HG03066 (cell line): ENCODE data around the gene MROH2A.
A peak's percentile ranks its signal among the peaks of the same experiment; 100 is the strongest.
"Not testable (repeated sequence)": the region's sequence is repeated elsewhere in the genome, so short reads cannot be mapped to it uniquely, and the experiment has no call there.

Experiments used
- ATAC-seq: cut with Tn5 transposase; IDR thresholded peaks from one replicate; pipeline ENCODE4 v1.9.1; 2021; ENCODE audit warnings: low read depth; ENCODE audit not compliant: unreplicated experiment

The MROH2A gene

DNA sequence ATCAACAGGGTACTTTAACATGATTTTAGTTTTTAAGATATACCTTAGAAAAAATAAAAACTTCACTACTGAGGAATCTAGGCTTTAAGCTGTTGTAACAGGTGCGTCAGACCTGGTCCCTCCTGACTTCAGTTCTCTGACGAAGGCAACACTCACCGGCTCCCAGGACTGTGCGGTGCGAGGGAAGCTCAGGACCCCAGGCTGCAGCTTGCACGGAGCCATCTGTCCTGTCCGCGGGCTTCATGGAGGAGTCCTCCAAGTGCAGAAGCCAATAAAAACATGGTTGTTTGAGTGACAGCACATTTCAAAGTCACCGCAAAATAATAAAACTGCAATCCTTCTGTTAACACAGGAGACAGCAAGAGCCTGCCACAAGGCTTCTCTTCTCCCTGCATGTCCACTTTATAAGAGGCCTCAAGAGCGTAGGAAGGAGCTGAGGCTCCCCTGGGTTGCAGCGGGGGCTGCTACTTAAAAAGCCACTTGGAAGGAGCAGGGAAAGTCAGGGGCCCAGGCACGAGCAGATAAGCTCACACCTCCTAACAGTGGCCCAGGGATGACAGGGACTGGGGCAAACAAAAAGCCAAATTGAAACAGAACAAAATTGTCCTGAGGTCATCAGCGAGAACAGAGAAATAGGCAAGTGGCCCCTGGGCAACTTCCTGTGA is 71.6 kb downstream of the MROH2A start:
- no peak for ATAC-seq

DNA sequence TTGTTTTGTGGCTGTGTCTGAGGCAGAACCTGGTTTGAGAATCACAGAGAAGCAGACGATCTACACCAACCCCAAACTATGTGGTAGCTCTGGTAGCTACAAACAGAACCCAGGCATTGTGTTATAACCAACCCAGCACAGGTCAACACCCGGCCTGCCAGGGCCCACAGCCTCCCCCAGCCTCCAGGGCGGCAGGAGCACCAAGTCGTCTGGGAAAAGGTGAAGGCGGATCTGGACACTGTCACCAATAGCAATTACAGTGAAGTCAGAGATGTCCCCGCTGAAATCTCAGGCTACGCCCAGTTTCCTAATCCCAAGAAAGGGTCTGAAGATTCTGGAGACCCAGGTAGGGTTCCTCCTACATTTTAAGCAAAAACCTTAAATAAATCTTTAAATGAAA is 72.6 kb downstream of the MROH2A start:
- no peak for ATAC-seq

DNA sequence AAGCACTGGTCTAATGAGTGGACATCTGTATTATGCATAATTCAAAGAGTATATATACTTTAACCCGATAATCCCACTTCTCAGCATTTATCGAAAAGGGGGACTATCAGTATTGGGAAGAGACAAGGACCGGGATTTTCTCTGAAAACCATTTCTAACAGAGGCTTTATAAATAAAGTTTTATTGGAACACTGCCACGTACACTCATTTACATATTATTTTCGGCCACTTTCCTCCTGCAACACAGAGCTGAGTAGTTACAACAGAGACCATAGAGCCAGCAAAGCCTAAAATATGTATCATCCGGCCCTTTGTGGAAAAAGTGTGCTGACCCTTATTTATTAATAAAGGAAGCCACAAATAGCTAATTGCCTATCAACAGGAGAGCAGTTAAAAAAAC is 73.0 kb downstream of the MROH2A start:
- no peak for ATAC-seq

DNA sequence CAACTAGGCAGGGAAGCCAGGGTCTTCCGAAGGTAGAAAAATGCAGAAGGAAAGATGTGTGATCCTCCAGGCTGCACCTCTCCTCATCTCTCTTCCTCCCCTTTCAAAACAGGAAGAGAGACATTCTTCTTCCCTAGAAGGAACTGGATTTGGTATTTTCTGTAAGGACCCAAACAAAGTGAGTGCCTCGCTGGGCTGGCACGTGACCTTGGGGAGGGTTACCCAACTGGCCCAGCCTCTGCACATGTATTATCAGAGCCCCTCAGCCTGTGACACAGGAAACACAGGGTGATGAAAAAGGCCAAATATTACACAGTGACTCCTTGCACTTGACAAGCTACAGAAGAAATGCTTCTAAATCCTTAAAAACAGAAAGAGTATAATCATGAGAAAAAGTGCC is 73.9 kb downstream of the MROH2A start:
- ATAC-seq = no peak

DNA sequence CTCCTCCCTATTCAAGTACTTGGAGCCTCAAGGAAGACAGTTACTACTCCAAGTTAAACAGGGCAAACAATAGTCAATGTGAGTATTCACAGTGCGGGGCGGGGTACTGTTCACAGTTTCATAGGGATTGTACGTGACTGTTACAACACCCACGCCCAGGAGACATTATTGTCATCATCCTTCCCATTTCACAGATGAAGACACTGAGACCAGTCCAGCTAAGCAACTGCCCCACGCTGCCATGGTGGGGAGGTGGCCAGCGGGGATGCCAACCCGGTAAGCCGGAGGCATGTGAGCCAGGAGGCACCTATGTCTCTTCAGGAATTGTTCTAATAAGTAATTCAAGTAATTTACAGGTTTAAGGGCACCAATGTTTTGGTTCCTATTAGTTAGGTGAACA is 75.2 kb downstream of the MROH2A start:
- no peak for ATAC-seq

DNA sequence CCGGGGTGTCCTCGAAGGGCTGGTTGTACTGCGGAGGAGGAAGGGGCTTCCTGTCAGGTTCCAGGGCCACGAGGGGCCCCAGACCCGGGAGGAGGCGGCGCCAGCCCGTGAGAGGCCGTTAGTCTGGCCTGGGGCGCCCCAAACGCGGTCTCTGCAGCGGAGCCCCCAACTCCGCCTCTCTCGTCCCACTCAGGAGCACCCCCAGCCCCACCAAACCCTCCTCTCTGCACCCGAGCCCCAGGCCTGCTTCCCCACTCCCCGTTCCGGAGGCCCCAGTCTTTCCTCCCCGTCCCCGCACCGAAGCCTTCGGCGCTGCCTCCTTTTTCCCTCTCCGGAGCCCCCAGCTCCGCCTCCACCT is 75.7 kb downstream of the MROH2A start:
- no peak for ATAC-seq

DNA sequence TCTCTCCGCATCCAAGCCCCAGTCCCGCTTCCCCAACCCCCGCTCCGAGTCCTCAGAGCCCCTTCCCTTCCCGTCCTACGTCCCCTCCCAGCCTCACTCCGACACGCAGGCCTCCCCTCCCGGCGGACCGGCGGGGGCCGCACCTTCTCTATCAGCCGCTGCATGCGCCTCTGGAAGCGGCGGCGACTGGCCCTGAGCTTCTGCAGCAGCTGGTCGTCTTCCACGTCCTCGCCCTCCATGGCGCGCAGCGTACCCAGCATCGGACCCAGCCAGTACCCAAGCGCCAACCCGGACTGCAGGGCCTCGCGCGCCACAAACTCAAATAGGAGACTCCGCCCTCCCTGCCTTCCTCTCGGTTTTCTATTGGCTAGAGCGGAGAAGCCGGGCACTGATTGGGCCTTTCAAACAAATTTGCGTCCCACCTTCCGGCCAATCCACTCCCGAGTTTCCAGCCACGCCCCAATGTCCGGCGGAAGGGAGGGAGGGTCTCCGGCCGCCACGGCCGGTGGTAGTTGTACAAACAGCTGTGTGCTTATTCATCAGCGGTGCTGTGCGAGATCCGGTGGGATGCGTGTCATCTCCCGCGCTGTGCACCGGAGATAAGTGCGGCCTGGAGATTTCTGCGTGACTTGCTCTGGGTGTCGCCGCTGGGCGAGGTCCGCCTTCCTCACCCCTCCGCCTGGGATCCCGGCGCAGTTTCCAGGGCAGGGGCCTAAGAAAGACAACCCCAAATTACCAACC is 76.3 kb downstream of the MROH2A start, which contains the start of gene HJURP:
HJURP (minus strand) TSS at position 295 of the 741 bp plus-strand sequence; CDS start at position 260, 35 bp downstream.
- peak; percentile 98 for ATAC-seq

DNA sequence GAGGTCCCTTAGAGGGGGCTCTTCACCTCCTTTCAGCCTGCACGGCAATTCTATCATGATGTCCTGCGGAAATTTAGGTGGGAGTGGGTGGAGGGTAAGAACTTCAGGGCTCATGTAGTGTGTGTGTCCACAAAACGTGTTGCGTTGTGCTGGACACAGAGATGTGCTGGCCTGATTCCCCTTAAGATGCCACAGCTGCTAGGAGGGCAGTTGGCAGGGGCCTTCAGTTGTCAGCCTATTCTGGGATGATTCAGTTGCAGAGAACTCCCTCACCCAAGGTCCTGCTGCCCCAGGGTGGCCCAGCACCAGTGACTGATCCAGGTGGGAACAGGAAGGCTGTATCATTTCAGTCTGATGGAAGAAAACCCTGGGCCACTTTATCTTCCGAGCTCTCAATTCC is 77.2 kb downstream of the MROH2A start:
- ATAC-seq = no peak

DNA sequence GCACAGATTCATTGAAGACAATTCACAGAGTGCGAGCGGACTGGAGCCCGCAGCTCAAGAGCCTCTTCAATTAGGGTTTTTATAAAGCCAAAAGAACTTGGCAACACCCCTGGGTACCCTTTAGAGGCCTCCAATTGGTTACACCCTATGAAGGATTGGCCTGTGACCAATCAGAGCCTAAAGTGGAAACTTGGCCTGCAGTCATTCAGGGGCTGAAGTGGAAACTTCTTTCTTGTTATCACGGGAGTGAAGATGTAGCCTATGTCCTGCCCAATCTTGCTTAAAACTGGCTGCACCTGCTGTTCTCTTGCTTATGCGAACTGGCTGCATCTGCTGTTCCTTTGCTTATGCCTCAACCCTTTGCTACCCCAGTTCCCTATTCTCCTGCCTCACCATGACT is 78.1 kb downstream of the MROH2A start:
- no peak for ATAC-seq

DNA sequence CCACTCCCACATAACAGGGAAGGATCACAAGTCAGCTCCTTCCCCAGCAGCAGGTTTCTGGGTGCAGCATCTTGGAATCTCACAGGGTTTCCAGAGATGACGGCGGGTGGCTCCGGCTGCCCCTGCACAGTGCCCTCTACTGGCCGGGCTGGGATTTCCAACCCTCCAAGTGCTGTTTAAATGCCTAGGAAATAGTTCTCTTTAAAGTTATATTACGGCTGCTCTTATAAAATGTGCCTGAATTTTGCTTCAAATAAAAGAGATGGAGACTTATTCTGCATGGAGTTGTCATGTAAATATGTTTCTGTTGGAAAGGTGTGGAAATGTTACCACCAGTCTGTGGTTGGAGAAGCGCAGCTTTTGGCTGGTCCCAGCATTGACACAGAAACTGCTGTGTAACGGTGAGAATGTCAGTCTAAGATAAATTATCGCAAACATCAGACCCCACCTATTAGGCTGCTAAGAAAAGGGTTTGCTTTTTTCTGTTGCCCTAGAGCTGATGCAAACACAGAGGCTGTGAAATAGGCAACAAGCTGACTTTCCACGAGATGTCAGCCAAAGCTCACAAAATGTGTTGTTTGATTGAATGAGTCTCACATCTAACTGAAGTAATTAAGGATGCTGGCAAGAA is 79.5 kb downstream of the MROH2A start:
- ATAC-seq = no peak

DNA sequence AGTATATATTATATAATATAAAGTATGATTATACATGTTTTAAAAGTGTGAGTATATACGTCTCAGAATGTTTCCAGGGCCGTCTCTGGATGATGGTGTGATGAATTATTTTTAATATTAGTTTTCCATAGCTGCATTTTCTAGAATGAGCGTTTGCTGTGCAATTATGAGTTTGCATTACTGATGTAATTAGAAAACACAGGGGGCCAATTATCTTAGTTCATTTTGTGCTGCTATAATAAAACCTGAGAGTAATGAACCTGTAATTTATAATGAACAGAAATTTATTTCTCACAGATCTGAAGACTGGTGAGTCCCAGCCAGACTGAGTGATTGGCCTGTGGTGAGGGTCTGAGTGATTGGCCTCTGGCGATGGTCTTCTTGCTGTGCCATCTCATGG is 80.2 kb downstream of the MROH2A start:
- ATAC-seq = no peak

DNA sequence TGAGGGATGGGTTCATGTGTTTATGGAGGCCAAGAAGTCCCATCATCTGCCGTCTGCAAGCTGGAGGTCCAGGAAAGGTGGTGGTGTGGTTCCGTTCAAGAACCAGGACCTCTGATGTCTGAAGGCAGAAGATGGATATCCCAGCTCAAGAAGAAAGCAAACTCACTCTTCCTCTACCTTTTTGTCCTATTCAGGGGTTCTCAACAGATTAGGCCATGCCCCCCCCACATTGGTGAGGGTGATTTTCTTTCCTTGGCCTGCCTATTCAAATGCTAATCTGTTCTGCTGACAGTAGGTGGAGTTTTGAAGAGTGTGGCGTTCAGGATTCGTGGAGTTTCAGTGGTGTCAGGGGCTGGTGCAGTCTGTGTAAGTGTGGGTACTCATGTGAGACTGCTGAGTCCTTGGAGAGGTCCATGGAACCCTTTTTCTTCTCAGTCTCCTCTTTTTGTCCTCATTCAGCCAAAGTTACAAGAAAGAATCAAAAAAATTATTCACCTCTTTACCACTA is 84.2 kb downstream of the MROH2A start:
- ATAC-seq = no peak

DNA sequence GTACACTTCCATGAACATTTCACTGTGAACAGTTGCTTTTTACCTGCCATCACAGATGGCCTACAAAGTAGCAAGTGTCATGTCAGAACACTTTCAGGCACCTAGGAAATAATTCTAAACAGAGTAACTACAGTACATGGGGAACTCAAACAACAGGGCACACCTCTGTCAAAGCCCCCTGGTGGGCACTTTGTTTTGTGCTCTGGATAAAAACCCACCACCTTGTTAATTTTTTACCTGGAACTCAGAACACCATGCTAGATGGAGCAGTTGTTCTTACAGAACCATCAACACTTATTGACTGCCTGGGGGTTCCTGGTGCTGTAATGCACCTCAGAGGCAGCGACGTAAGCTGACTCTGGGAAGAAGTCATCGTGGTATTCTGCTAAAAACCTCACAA is 87.7 kb downstream of the MROH2A start:
- no peak for ATAC-seq

DNA sequence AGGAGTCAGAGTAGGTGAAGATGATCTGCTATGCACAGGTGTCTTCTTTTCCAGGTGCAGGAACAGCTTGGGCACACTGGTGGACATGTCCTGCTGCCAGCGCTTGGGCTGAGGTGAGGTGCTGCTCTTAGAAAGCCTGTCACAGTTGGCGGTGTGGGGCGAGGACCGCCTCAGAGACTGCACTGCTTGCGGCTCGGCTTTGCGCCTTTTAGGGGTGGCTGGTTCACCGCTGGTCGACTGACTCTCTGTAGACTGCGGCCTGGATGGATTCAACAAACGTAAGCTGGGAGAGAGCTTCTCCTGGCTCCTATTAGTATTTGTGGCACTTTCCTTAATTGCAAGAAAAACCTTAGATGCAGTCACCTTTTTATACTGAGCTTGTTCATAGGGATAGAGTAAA is 88.3 kb downstream of the MROH2A start:
- no peak for ATAC-seq

DNA sequence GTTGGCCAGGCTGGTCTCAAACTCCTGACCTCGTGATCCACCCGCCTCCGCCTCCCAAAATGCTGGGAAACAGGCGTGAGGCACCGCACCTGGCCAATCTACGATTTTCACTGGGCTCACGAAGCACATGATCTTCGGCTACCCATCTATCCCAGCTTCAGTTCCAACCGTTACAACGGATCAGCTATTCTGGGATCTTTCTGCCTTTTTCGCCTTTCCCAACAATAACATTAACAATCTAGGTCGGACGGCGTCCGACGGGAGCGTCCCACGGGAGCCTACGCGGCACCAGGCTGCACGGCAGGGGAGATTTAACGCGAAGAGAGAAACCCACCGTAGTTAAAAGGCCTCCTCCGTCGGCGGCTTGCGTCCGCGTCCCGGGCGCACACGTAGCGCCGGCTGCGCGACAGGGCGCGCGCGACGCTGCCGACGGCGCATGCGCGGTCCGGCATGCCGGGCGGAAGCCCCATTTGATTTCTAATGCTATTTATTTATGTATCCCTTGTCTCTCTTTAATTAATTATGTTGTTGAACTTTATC is 89.9 kb downstream of the MROH2A start, which contains the start of gene MSL3B:
MSL3B (minus strand) TSS at position 394 of the 540 bp plus-strand sequence.
- ATAC-seq = peak; percentile 80

DNA sequence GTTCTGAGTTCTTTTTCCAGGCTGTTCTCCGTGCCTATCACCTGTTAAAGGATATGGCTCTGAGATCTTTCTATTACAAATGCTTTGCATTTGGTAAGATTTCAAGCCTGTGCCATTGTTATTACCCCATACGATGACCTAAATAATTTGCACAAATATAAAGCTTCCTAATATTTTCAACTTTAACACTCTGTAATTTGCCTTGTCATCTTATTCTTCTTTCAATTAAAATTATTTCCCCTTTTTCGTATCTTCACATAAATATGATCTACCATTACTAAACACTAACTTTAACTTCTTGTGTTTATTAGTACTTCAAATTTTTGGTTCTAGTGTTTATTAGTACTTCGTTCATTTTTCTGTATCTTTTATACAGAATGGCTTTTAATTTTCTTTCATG is 93.3 kb downstream of the MROH2A start:
- ATAC-seq = no peak

DNA sequence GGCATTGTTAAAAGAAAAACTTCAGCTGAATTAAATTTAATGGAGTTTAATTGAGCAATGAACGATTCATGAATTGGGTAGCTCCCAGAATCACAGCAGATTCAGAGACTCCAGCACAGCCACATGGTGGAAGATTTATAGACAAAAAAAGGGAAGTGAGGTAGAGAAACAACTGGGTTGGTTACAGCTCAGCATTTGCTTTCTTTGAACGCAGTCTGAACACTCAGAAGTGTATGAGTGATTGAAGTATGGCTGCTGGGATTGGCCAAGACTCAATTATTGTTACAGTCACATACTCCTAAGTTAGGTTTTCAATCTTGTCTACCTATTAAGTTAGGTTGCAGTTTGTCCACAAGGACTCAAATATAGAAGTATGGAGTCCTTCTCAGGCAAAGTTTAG is 94.0 kb downstream of the MROH2A start:
- ATAC-seq = not testable (repeated sequence)

DNA sequence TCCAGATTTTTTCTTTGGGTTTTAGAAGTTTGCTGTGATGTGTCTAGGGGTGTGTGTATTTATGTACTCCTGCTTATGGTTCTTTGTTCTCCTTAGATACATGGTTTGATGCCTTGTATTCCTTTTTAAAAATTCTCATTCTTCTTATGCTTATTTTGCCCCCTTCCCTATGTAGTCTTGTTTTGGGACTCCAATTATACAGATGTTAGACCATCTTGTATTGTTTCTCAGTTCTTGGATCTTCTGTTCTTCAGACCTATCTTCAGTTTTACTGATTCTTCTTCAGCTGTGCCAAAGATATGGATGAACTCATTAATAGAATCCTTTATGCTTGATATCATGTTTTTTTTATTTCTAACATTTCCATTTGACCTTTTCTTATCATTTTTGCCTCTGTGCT is 104.2 kb downstream of the MROH2A start:
- no peak for ATAC-seq
